HCT116 (cell line): ENCODE measurements around the gene ABHD18. TPM values are rescaled to one million over a fixed set of nuclear protein-coding genes. Genes with fewer than 3 reads are reported as not detected.
A peak's percentile ranks its signal among the peaks of the same experiment; 100 is the strongest.
"Not testable (repeated sequence)": the region's sequence is repeated elsewhere in the genome, so short reads cannot be mapped to it uniquely, and the experiment has no call there.

Experiments
- ATAC-seq: fragments of 200-7000 bp; cut with Tn5 transposase; 2 replicates; pipeline ENCODE4 v1.9.1; 2020; ENCODE audit warnings: mild to moderate bottlenecking, moderate library complexity
- BruUV-seq: library from RNA; stranded (reverse); fragments of 400-500 nt; replicated peaks from 2 replicates; lab custom pipeline; 2021; lab: Mats Ljungman, UMichigan
- CTCF ChIA-PET: fragments of 300-600 bp; sonication (Branson Sonifier 250); formaldehyde crosslinking; loops from one replicate; lab custom pipeline; 2021; ENCODE audit warnings: antibody characterized with exemption; lab: Charles Lee
- POLR2A ChIA-PET: fragments of 300-600, 350-600 bp; sonication (Branson Sonifier 250); formaldehyde crosslinking; loops from one replicate; lab custom pipeline; 2021; ENCODE audit warnings: antibody characterized with exemption; lab: Charles Lee
- RAD21 ChIA-PET, 2 experiments: fragments of 300-600 bp; sonication (Branson Sonifier 250); formaldehyde crosslinking; loops; one replicate each; lab custom pipeline; 2023; ENCODE audit warnings: low total read pairs in 2 of 2; ENCODE audit not compliant: uncharacterized antibody in 2 of 2, unreplicated experiment in 2 of 2, low non-redundant PET in 1 of 2; lab: Charles Lee
- DNase-seq: peaks from one replicate; pipeline ENCODE4 v3.0.0-alpha.2; 2010; ENCODE audit warnings: low read depth, low spot score
- H2AFZ ChIP-seq: fragments of 200-600 bp; shearing (Covaris generic), sonication (generic); 2 replicates; pipeline ENCODE4 v1.6.1; 2017; ENCODE audit warnings: low read depth, mixed run types, mixed read lengths, antibody characterized with exemption, low read length; ENCODE audit not compliant: poor library complexity, severe bottlenecking
- H3K27ac ChIP-seq: 2 replicates; pipeline ENCODE4 v1.5.1; 2012; ENCODE audit warnings: low read depth, low read length
- H3K27me3 ChIP-seq: fragments of 200-600 bp; sonication (generic); 2 replicates; pipeline ENCODE4 v1.6.1; 2016; ENCODE audit warnings: mixed run types, low read length, mixed read lengths; ENCODE audit not compliant: insufficient read depth
- H3K36me3 ChIP-seq, 2 experiments: fragments of 200-500 bp in 1 of 2; fragments of 200-600 bp in 1 of 2; sonication (Bioruptor generic) in 1 of 2; sonication (generic) in 1 of 2; 2 replicates each; pipeline versions ENCODE4 v1.5.1 to v1.6.1; 2014 to 2016; ENCODE audit warnings: low read length in 2 of 2, inconsistent platforms in 1 of 2, mixed read lengths in 1 of 2, mixed run types in 1 of 2; ENCODE audit not compliant: insufficient read depth in 2 of 2, control insufficient read depth in 1 of 2
- H3K4me1 ChIP-seq, 2 experiments: fragments of 200-600 bp in 1 of 2; sonication (generic) in 1 of 2; 2 replicates each; pipeline versions ENCODE4 v1.5.1 to v1.6.1; 2012 to 2017; ENCODE audit warnings: low read length in 2 of 2, inconsistent platforms in 1 of 2, mild to moderate bottlenecking in 1 of 2, mixed read lengths in 1 of 2, mixed run types in 1 of 2, moderate library complexity in 1 of 2; ENCODE audit not compliant: insufficient read depth in 2 of 2, control insufficient read depth in 1 of 2
- H3K4me2 ChIP-seq: fragments of 200-600 bp; sonication (generic); 2 replicates; pipeline ENCODE4 v1.6.1; 2017; ENCODE audit warnings: mixed run types, low read length, mixed read lengths
- H3K4me3 ChIP-seq, 2 experiments: fragments of 200-600 bp in 1 of 2; sonication (generic) in 1 of 2; replicated peaks in 1 of 2; 2 replicates each; pipeline ENCODE4 v1.5.1; 2011 to 2016; ENCODE audit warnings: low read length in 2 of 2, control low read depth in 1 of 2, low read depth in 1 of 2, mild to moderate bottlenecking in 1 of 2, mixed read lengths in 1 of 2, mixed run types in 1 of 2
- H3K79me2 ChIP-seq: fragments of 200-600 bp; sonication (generic); 2 replicates; pipeline ENCODE4 v1.6.1; 2017; ENCODE audit warnings: mild to moderate bottlenecking, mixed run types, low read length, moderate library complexity, mixed read lengths; ENCODE audit not compliant: insufficient read depth
- H3K9ac ChIP-seq: fragments of 200-600 bp; sonication (generic); 2 replicates; pipeline ENCODE4 v1.6.1; 2016; ENCODE audit warnings: low read length, mixed read lengths
- H3K9me2 ChIP-seq: fragments of 200-600 bp; sonication (generic), shearing (Covaris generic); 2 replicates; pipeline ENCODE4 v1.6.1; 2017; ENCODE audit warnings: mixed run types, mild to moderate bottlenecking, moderate library complexity; ENCODE audit not compliant: insufficient read depth
- H3K9me3 ChIP-seq, 2 experiments: fragments of 200-500 bp in 1 of 2; fragments of 200-600 bp in 1 of 2; sonication (Bioruptor generic) in 1 of 2; sonication (generic) in 1 of 2; 2 replicates each; pipeline ENCODE4 v1.6.1; 2014 to 2017; ENCODE audit warnings: low read length in 2 of 2, mixed read lengths in 2 of 2, inconsistent platforms in 1 of 2, low read depth in 1 of 2, mild to moderate bottlenecking in 1 of 2, mixed run types in 1 of 2, moderate library complexity in 1 of 2; ENCODE audit not compliant: control insufficient read depth in 1 of 2, insufficient read depth in 1 of 2
- H4K20me1 ChIP-seq: fragments of 200-600 bp; sonication (generic), shearing (Covaris generic); 2 replicates; pipeline ENCODE4 v1.6.1; 2017; ENCODE audit warnings: mixed run types, mild to moderate bottlenecking, moderate library complexity; ENCODE audit not compliant: insufficient read depth
- SP1 ChIP-seq: IDR thresholded peaks from 2 replicates; pipeline ENCODE4 v1.6.1; 2012; ENCODE audit warnings: low read depth
- ZFX ChIP-seq: fragments of 450-650 bp; IDR thresholded peaks from 2 replicates; pipeline ENCODE4 v1.6.1; 2017
- intact Hi-C: fragments of 100-400 bp; cut with micrococcal nuclease; formaldehyde crosslinking; loops from 2 replicates; pipeline ENCODE4 v1.10.0; 2022
- total RNA-seq: library from RNA; stranded (reverse); gene quantifications from one replicate; pipeline ENCODE4 v1.2.1, GENCODE V29; 2021; ENCODE audit not compliant: unreplicated experiment

ABHD18 gene
- total RNA-seq, 1 experiment from 2014 or later, result 9.7 TPM

- H3K36me3 ChIP-seq, H3K9me2 ChIP-seq, H3K9me3 ChIP-seq, BruUV-seq, ATAC-seq, H3K27me3 ChIP-seq, H3K27ac ChIP-seq: not testable (repeated sequence)
- intact Hi-C loops, result loop anchor here (2.0 kb wide), 1 partner anchor 97 kb away; the partner anchor contains the start of gene LARP1B
- Histone ChIP-seq H3K9ac (peak overlapping the region; percentile 90; the same call in 1 of the 2 replicates), H3K4me3 (peak overlapping the region; percentile 98 to 99), H3K4me2 (peak overlapping the region; percentile 74)
- POLR2A ChIA-PET, result interaction anchor here (1.7 kb wide), 1 partner anchor 182 kb away, joined by 4 read pairs; the partner anchor contains the start of gene HSPA4L
- TF ChIP-seq SP1, result peak; percentile 42; the same call in 1 of the 2 replicates
- TF ChIP-seq, all 23 proteins: peak for 1; not testable (repeated sequence) for 22
- peaks cover 5 to 14% of the 10 kb centered on the region in 2 experiments; a peak in 3 of 4 replicates for H3K4me1 ChIP-seq
- H3K79me2 ChIP-seq, result peaks cover 63% of the 10 kb centered on the region
- RAD21 ChIA-PET, H2AFZ ChIP-seq, H4K20me1 ChIP-seq, CTCF ChIA-PET, DNase-seq: not testable (repeated sequence)
These were observed 1.4 kb upstream of the ABHD18 start for GRCh38 chr4:127963633-127964398.

DNA sequence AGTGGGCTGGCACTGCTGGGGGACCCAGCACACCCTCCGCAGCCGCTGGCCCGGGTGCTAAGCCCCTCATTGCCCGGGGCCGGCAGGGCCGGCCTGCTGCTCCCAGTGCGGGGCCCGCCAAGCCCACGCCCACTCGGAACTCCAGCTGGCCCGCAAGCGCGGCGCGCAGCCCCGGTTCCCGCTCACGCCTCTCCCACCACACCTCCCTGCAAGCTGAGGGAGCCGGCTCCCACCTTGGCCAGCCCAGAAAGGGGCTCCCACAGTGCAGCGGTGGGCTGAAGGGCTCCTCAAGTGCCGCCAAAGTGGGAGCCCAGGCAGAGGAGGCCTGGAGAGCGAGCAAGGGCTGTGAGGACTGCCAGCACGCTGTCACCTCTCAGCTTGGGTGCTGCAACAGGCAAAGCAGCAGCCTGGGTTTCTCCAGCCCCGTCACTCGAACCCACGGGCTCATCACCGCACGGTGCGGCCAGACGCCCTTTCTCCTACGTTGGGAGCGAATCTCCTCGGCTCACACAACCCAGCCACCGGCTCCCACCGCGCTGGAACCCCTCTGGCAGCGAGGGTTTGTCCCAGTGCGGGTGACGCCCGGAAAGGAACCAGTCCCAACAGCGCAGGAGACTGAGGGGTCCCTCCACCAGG, 662 bp upstream of the ABHD18 start:
- H4K20me1 ChIP-seq, H3K27me3 ChIP-seq, DNase-seq, H3K36me3 ChIP-seq, H3K9me2 ChIP-seq, H3K9me3 ChIP-seq: not testable (repeated sequence)
- Histone ChIP-seq H3K79me2 (peaks cover 67% of the 10 kb centered on the region), H2AFZ (peak overlapping the region; percentile 63), H3K4me3 (peak overlapping the region; percentile 98 to 99), H3K4me2 (peak overlapping the region; percentile 74), H3K9ac (peak overlapping the region; percentile 90), H3K4me1 (peaks cover 5 to 14% of the 10 kb centered on the region in 2 experiments; a peak in 3 of 4 replicates), H3K27ac (peak overlapping the region; percentile 87)
- ATAC-seq, result peak; percentile 26
- intact Hi-C loops, result loop anchor here (1.0 to 5.0 kb wide), 3 partner anchors 82 to 182 kb away; partner anchors contain the start of genes HSPA4L, LARP1B and PLK4
- CTCF ChIA-PET, result interaction anchor here (1.4 to 1.5 kb wide), 2 partner anchors 87 to 104 kb away, joined by 3 to 5 read pairs; no protein-coding TSS in a partner anchor
- RAD21 ChIA-PET, result interaction anchor here in 1 of 2 experiments (1.6 kb wide), 1 partner anchor 96 kb away, joined by 4 read pairs; the partner anchor contains the start of gene LARP1B
- POLR2A ChIA-PET, result interaction anchor here (1.0 to 1.7 kb wide), 3 partner anchors 9 to 183 kb away, joined by 3 to 6 read pairs (median 4); partner anchors contain the start of gene HSPA4L
- BruUV-seq, result TSS peak; percentile 59
- TF ChIP-seq ZFX, result peak; percentile 70
